ENCODE measurements around the gene MED9.
A peak's percentile ranks its signal among the peaks of the same experiment; 100 is the strongest.

Gene MED9

GRCh38 chr17:17492085-17492484, 15.3 kb downstream of the MED9 start:
- no peak for DNase-seq

- no peak for DNase-seq
Observed at GRCh38 chr17:17492571-17492970, 15.8 kb downstream of the MED9 start.

DNA sequence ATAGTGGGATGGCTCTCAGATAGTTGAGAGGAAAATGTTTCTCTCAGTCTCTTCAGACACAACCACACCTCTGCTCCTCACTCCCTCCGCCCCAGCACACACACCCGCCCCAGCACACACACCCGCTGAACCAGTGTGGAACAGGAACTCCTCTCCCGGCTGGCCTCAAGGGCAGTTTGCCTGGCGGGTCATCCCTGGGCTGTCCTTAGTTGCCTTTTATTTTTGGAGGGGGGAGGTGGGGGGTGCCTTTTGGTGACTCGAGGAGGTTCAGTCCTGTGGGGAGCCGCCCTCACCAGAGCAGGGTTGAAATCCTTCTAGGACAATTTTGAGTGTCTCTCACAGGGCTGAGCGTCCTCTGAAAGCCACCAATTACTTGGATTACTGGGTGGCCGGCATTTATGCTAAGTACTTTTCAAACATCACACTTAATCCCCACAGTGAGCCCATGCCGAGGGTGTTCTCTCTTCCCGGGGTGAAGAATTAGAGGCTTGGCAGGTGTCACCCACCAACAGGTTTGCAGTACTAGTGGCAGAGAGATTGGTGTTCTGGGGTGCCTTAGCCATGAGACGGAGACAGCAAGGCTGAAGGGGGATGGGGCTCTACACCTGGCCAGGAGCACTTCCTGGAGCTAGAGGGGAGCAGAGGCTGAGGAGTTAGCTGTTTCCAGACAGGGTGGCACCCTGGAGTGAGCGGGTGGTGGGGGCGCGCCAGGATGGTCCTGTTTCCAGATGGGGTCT, 16.6 kb downstream of the MED9 start:
- no peak for DNase-seq

DNA sequence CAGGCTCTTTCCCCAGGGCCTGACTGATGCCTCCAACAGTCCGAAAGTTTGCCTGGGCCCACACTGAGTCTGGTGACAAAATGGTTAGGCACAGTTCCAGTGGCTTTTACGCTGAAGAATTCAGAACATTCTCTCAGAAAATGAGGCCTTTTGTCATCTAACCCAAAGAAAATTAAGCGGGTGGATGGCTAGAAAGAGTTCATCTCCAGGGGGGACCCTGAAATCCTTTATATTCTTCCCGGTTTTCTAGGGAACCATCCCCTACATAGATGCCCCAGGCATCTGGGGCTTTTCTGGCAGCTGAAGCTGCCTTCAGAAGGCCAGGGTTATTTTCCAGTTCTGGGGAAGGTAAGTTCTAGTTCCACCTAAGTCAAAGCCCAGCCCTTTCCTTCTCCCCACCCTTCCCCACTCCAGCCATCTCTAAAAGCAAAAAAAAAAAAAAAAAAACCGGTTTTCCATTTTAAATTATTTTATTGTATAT, 17.2 kb downstream of the MED9 start:
- DNase-seq = no peak

GRCh38 chr17:17494499-17494869, 17.7 kb downstream of the MED9 start:
- DNase-seq = no peak

GRCh38 chr17:17494870-17495535, 18.2 kb downstream of the MED9 start:
- DNase-seq = no peak

DNA sequence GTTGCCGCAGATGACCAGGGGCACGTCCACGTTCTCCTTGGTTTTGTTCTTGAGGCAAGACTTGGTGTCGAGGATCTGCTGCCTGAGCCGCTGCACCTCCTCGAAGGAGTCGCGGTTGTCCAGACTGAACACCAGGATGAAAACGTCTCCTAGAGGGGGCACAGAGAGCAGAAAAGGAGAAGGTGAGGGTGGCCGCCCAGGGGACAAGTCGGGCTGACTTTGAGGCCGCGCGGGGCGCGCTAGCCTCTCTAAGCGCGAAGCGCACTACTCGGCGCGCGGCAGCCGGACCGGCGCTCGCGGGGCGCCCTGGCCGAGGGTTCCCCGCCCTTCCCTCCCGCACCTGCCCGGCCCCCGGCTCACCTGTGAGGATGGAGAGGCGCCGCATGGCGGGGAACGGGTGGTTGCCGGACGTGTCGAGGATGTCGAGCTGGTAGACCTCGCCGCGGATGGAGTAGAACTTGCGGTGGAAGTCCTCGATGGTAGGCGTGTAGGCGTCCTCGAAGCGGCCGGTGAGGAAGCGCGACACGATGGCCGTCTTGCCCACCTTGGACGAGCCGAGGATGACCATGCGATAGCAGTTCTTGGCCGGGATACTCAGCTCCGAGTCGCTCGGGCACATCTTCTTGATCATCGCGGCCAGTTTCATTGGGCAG, 18.9 kb downstream of the MED9 start:
- no peak for DNase-seq

DNA sequence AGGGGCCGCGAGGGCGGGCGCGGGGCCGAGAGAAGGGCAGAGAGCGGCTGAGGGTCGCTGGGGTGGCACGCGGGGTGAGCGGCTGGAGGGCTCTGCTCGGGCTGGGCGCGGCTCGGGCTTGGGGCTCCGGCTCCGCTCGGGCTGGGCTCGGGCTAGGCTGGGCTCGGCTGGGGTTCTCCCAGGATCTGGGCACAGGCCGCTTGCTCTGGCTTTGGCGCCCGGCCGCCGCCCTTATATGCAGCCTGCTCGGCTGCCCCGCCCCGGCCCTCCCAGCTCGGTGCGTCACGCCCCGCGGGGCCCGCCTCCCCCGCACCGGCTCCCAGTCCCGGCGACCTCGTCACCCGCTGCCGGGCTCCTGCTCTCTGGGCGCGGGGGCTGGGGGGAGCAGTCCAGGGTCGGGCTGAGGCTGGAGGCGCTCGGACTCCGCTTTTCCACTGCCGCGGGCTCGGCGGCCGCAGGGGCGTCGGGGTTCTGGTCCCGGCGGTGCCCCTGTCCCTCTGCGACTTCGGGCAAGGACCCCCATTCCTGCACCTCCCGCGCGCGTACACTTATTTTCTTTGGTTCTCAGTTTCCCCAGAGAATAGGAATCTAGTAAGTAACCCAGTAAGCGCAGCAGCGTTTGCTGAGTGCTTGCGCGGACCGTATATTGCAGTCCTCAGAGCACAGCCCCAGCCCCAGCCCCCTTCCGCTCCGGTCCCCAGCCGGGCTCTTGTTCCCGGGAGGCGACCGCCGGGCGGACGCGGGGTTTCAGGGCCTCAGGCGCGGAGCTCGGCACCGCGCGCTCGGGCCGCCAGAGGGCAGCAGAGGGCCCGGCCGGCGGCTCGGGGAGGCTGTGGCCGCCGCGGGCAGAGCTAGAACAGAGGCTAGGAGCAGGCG, 19.6 kb downstream of the MED9 start, which contains the start of gene RASD1:
Gene RASD1, minus strand, starts transcription at position 207 of the 876 bp plus-strand sequence. CDS start 214 bp downstream, outside the sequence.
- peak; percentile 58 to 68 (median 65) for DNase-seq

DNA sequence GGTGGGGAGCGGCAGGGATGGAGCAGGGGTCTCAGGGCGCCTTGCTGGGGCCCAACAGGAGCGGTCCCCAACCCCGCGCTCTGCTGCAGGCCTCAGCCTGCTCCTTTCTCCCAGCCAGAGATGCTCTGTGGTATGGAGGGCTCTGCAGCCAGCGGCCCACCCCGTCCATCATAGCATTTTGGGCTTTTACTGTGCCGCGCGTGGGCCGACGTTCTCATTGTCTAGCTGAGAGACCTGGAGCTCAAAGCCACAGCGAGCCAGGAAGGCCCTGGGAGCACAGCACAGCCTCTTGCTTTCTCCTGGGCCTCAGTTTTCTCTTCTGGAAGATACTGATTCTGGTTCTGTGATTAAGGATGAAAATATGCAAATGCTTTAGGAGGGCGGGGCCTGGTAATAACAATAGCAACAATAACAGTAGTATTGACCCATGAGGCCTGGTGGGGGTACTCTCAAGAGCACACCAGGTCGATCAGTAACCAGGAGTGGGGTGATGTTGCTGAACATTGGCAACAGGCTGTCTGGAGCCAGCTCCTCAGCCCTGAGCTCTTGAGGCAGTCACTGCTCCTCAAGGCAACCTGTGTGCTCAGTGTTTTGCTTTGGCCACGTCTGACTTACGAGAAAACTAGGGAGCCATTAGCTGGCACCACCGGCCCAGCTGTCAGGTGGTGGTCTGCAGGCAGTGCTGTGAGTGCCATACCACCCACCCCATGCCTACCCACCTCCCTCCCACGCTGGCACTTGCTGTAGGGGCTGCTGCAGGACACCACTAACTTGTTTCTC, 20.5 kb downstream of the MED9 start:
- DNase-seq = no peak

- no peak for DNase-seq
Observed at GRCh38 chr17:17497845-17498520, 21.2 kb downstream of the MED9 start.

GRCh38 chr17:17498606-17499301, 22.0 kb downstream of the MED9 start:
- DNase-seq = no peak

GRCh38 chr17:17499402-17500145, 22.8 kb downstream of the MED9 start:
- no peak for DNase-seq

DNA sequence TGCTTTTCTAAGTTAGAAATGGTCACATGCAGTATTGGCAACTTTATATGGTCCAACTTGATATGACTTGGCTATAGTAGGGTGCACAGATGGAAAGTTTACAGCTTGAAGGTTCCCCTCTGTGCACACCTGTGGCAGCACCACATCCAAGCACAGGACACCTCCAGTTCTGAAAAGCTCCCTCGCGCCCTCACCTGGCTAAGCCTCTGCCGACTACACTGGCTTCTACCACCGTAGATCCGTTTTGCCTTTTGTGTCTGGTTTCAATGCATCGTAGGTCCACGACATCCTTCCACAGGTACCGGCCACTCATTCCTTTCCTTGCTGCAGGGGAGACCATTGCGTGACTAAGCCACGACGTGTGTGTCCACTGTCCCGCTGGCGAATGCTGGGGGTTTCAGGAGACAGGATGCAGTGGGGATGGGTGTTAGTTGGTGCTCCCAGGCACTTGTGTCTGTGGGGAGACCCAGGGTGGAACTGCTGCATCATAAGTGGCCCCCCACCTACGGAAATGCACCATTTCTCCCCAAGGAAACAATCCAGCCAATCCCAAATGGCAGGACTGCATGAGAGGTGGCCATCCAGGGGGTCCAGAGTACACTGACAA, 24.3 kb downstream of the MED9 start:
- DNase-seq = no peak

- no peak for DNase-seq
Observed at GRCh38 chr17:17502741-17503565, 26.2 kb downstream of the MED9 start.

GRCh38 chr17:17503566-17504130, 26.8 kb downstream of the MED9 start:
- no peak for DNase-seq

DNA sequence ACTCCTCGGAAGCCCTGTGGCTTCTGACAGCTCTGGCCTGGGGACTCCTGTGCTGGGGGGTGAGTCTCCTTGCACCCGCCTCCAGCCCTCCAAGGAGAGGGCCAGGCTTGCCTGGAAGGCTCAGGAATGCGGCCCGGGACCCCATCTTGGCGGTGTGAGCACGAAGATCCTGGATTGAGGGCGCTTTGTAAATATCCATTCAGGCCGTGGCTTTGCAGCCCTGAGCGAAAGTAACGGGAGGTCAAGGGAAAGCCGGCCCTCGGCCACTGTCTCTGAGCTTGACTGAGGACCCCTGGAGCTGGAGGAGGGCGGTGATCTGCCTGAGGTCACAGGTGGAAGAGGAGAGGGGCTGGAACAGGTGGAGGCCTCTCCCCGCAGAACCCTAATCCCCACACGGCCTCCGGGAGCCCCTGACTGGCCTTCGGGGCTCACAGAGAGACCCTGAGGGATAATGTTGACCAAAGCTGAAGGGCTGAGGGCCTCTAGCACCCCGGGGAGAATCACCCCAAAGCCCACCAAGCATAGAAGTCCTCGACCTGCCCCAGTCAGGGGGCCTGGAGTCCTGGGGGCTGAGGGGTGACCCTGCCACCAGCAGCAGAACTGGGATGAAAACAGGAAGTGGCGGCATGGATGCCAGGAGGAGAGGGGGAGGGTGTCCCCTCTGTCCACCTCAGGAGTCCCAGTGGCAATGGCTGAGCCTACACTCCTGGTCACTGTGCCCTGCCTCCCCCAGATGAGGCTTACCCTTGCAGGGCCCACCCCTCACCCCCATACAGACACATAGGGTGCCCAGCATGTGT, 27.7 kb downstream of the MED9 start:
- no peak for DNase-seq

- DNase-seq = no peak
Observed at GRCh38 chr17:17505151-17505550, 28.4 kb downstream of the MED9 start.

All from activated CD4-positive, CD25-positive, alpha-beta regulatory T cell (primary cell).